ENCODE data around the gene C12orf56.
A peak's percentile ranks its signal among the peaks of the same experiment; 100 is the strongest.
"Not testable (repeated sequence)": the region's sequence is repeated elsewhere in the genome, so short reads cannot be mapped to it uniquely, and the experiment has no call there.

Gene C12orf56

DNA sequence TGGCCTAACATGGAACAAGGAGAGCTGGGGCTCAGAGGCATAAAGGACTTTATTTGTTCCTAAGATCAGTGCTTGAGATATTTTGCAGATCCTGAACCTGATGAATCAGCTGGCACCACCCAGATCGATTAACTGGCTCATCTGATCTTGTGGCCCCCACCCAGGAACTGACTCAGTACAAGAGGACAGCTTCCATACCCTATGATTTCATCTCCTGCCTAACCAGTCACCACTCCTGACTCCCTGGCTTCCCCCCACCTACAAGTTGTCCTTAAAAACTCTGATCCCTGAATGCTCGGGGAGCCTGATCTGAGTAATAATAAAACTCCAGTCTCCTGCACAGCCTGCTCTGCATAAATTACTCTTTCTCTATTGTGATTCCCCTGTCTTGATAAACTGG, 5.1 kb downstream of the C12orf56 start:
- DNase-seq, result peak; percentile 24 to 60 (median 41)

DNA sequence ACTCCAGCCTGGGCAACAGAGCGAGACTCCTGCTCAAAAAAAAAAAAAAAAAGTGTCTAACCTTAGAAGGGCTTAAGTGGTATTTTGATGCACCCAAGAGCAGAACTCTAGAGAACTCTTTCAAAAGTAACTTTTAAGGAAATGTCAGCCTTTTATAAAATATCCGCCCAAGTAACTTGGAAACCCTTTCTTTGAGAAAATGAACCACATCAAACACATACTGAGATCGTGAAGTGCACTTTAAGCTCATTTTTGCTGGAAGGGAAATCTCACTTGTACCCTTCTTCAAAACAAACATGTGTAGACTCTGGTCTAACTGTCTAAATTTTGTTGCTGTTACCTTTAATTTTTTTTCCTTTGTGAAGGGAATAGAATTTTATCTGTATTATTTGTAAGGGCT, 5.5 kb downstream of the C12orf56 start:
- DNase-seq, result no peak

DNA sequence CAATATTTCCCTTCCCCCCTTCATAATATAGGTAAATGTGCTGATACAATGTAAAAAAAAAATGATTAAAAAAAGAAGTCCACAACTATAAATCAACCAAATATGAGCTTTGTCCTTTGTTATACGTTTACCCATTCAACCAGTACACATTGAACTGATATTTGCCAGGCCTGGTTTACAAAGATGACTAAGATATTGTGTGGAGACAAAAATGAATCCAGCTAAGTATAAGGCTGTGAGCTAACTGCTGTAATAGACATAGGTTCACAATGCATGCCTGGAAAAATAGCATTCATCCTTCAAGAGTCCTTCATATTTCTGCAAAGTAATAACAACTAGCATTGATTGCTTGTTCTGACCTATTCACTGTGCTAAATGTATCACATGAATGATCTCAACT, 6.9 kb downstream of the C12orf56 start:
- no peak for DNase-seq

DNA sequence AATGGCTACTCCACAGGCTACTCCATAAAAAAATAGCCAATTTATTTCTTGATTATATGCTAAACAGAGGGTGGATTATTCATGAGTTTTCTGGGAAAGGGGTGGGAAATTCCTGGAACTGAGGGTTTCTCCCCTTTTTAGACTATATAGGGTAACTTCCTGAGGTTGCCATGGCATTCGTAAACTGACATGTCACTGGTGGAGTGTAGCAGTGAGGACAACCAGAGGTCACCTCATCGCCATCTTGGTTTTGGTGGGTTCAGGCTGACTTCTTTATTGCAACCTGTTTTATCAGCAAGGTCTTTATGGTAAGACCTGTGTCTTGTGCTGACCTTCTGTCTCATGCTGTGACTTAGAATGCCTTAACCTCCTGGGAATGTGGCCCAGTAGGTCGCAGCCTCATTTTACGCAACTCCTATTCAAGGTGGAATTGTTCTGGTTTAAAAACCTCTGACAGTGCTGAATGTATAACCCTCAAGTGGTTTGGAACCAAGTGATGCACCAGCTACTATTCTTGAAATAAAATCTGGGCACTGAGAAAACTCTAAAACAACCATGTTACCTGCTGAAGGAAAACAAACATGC, 27.7 kb downstream of the C12orf56 start:
- DNase-seq, result peak in 2 of 3 donors; percentile 7 to 24

DNA sequence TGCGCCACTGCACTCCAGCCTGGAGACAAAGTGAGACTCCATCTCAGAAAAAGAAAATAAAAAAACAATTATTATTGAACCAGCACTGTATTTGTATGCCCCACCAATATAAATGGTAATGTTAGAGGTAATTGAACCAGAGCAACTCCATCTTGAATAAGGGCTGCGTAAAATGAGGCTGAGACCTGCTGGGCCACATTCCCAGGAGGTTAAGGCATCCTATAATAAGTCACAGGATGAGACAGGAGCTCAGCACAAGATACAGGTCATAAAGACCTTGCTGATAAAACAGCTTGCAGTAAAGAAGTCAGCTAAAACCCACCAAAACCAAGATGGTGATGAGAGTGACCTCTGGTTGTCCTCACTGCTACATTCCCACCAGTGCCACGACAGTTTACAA, 29.4 kb downstream of the C12orf56 start:
- not testable (repeated sequence) for DNase-seq

DNA sequence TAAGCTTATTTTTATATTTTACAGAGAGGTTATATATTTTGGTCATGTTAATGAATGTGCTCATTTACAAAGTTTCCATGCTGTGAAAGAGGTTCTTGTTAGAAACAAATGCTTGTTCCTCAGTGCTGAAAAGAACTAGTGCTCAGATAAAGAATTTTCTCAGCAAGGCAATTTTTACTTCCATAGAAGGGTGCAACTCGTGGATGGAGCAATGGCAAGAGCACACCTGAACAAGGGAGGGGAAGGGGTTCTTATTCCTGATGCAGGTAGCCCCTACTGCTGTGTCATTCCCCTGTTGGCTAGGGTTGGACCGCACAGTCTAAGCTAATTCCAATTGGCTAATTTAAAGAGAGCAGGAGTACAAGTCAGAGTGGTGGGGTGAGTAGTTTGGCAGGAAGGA, 34.3 kb downstream of the C12orf56 start:
- not testable (repeated sequence) for DNase-seq

DNA sequence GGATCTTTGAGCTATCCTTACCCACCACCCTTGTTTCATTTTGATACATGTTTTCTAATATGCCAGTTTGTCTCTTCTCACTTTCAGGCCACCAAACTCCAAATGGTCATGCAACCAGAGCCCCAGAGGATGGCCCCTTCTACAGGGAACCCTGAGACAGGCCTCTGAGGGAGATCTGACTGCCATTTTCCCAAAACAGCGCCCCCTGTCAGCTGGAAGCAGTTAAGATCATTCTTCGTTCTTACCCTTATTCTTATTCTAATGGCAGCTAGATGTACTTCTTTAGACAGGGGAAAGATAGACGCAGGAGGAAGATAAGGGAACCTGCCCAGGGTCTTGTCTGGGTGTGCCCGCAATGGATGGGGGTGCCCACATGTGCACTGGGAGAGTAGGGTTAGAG, 38.4 kb downstream of the C12orf56 start:
- DNase-seq, result no peak

DNA sequence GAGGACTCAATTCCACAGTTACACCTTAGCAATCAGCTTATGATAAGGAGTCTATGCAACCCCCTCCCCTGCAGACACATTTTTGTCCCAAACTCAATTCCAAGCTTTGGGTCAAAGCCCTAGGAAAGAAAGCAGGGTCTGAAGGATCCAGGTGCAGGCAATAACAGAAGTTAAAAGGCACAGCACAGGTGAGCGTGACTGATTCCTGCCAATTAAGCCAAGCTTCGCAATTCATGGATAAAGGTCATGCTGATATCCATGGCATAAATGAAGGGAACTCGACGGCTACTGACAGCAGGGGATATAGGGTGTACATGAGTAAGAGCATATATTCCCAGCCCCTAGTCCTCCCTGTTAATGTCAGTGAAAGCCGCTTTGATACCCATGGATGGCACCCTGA, 39.3 kb downstream of the C12orf56 start:
- no peak for DNase-seq

DNA sequence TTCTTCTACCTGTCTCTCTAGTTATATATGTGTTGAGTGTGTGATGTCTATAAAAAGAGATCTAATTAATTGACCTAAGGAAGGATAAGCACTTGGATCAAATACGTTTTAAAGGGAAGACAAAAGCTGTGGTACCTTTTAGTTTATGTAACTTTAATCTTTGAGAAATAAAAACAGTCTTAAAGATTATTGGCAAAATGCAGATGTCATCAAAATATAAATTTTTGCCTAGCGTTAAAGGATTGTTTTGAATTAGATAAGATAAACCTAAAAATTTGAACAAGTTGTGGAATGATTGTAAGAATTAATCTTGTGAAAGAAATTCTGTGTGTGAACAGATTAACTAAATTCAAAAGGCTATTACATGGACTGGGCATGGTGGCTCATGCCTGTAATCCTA, 42.9 kb downstream of the C12orf56 start:
- no peak for DNase-seq

DNA sequence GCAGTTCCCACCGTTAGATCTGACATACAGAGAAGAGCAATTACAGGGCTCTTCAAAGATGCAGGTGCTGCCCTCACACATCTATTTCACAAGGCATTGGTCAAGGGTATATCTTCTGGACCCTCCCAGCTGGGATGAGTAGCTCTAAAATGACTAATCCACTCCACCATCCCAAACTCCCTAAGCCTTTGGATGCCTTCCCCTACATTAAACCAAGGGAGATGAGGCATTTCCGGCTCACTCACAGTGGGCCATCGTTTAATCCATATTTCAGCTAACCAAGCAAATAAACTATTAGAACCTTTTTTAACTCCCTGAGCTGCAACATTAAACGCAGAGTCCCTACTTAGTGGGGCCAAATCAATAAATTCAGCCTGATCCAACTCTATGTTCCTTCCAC, 45.9 kb downstream of the C12orf56 start:
- not testable (repeated sequence) for DNase-seq

DNA sequence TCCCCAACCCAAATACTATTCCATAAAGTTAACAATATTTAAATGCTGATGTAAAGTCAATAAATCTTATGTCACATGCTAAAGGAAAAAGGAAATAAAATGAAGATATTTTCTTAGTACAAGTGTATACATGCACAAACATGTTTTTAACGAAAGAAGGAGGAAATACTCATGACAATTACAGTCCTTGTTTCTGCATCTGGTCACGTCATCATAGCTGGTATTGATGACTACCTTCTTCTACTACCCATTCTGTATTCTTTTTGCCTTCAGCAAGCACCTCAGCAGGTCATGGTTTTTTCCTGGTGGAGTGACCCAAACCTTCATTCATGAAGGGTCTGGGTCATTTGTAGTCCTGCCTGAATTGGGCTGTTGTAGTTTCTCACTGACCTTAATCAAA, 50.0 kb downstream of the C12orf56 start:
- DNase-seq, result not testable (repeated sequence)

DNA sequence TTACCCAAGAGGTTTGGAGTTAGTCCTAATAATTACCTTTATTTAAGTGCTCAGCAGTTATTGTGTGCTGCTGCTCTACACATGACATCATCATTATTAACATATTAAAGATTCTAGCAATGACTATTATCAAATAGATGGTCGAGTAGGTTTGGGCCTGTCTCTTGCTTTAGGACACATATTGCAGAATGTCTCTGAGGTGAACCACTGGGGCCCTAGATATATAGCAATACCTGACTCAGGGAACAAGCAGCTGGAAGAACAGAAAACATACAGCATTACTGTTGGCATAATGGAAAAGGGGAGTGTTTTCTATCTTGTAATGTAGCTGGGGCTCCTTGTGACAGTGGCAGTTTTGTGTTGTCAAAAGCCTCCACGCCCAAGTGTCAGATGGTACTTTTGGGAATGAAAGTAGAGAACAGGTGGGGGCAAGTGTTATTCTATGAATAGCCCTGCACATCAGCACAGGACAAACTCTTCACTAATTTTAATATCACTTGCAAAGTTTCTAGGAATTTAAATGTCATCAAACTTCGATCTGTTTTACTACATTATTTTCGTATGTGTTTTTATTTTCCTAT, 54.6 kb downstream of the C12orf56 start:
- DNase-seq, result no peak

DNA sequence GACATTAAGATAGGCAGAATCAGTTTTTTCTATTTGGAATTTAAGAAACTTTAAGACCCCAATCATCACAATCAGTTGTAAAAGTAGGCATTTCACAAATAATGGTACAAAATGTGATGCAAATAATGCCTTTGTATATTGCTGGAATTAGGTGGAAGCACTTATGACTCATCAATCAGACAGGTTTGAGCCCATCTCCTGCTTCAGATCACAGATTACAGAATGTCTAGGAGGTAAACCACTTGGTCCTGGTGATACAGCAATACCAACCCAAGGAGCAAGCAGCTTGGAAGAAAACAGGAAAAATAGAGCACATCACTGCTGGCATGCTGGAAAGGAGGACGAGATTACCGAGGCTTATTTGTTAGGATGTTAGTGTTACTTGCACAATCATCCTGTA, 57.6 kb downstream of the C12orf56 start:
- DNase-seq, result no peak

DNA sequence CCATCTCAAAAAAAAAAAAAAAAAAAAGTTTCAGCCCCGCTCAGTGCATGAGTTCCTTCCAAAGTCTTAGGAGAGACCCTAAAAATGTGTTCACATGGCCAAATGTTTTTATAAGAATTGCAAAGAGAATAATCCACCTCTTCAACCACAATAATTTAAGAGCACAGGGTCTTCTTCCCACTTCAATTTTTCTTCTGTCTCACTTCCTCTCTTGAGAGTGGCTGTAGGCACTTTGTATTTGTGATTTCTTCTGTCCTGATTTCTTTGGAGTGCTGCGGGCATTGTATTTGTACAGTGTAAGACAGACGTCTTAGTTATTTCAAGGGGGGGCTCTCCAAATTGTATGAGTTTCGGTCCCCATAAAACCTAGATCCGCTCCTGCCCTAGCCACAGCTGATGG, 58.3 kb downstream of the C12orf56 start:
- no peak for DNase-seq

DNA sequence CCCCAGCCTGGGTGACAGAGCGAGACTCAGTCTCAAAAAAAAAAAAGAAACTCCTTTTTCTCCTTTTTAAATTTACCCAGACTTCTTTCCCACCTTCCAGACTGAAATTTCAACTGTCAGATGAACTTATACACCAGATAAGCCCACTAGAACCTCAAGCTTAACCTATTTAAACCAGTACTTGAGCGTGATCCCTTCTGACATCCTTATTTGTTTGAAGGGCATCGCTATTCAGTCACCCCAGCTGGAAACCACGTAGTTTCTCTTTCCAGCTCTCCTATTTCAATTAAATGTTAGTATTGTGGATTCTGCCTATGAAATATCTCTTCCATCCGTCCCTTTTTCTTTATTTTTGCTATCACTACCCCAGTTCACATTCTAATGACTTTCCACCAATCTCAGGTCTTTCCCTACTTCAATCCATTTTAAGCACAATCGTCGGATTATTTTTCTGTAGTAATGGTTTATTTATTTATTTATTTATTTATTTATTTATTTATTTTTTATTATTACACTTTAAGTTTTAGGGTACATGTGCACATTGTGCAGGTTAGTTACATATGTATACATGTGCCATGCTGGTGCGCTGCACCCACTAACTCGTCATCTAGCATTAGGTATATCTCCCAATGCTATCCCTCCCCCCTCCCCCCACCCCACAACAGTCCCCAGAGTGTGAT, 61.4 kb downstream of the C12orf56 start:
- not testable (repeated sequence) for DNase-seq

DNA sequence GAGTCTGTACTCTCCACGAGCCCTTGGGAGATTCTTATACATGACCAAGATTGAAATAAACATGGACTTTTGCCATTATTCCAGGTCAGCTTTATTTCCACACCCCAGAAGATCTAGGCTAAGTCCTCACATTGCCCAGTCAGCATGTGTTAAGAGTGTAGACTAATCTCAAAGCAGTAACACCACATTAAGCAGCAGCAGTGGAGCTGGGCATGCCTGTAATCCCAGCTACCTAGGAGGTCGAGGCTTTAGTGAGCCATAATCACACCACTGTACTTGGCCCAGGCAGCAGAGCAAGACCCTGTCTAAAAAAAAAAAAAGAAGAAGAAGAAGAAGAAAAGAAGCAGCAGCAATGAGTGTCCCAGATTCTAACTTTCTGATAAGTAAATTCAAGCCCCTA, 65.5 kb downstream of the C12orf56 start:
- no peak for DNase-seq

DNA sequence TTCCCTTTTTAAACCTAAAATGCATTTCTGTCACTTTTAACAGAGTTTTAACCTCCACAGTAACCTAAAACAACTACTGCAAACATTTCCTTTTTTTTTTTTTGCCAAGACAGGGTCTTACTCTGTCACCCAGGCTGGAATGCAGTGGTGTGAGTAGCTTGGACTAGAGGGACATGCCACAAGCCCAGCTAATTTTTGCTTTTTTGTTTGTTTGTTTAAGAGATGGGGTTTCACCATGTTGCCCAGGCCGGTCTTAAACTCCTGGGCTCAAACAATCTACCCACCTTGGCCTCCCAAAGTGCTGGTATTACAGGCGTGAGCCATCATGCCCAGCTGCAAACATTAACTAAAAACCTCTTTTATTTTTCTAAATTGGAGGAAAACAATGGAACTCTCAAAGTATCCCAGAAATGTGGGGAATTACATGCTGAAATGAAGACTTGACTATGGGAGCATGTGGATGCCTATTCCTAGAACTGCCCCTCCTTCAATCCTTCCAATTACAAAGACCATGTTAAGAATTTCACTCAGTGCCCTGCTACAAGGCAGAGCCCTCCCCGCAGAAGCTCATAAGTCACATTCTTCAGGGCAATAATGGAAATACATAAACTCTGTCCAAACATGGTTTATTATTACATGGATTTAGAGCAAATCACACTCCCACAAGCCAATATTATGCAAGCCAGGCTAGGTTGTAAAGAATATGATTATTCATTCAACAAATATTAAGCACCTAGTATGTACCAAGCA, 66.9 kb downstream of the C12orf56 start:
- no peak for DNase-seq

DNA sequence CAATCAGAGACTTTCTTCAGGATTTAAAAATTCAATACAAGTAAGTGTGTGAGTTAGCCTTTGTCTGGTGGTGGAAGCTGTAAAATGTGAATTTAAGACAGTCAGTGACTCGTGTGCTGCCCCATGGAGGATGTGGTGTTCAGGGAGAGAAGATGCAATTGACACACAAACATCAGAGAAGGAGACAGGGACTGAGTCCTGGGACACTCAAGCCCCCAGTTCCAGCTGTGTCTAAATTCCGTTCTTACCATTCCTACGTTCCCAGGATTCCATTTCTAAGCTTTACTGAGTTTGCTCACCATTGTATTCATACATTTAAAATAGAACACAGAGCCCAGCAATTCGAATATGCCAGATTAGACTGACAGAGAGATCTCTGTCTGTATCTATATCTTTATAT, 67.6 kb downstream of the C12orf56 start:
- DNase-seq, result no peak

DNA sequence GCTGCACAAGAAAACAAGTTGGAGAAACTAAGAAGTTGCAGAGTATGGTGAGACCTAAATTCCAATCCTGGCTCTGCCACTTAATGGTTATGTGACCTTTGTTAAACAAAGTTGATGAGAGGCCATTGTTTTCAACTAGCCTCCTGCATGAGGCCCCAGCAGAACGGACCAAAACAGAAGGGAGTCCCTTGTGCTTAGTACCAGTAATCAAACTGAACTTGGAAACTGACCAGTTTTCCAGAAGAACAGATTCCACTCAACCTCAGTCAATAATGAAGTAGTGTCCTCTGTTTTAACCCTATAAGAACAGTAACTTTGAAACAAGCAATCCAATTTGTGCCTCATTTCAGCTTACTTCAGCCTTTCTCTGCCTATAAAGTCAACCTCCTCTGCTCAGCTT, 69.9 kb downstream of the C12orf56 start:
- no peak for DNase-seq

DNA sequence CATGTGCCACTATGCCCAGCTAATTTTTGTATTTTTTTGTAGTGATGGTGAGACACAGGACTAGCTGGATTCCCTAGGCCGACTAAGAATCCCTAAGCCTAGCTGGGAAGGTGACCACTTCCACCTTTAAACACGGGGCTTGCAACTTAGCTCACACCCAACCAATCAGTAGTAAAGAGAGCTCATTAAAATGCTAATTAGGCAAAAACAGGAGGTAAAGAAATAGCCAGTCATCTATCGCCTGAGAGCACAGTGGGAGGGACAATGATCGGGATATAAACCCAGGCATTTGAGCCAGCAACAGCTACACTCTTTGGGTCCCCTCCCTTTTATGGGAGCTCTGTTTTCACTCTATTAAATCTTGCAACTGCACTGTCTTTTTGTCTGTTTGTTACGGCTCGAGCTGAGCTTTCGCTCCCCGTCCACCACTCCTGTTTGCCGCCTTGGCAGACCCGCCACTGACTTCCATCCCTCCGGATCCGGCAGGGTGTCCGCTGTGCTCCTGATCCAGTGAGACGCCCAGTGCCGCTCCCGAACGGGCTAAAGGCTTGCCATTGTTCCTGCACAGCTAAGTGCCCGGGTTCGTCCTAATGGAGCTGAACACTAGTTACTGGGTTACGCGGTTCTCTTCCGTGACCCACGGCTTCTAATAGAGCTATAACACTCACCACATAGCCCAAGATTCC, 70.9 kb downstream of the C12orf56 start:
- not testable (repeated sequence) for DNase-seq

DNA sequence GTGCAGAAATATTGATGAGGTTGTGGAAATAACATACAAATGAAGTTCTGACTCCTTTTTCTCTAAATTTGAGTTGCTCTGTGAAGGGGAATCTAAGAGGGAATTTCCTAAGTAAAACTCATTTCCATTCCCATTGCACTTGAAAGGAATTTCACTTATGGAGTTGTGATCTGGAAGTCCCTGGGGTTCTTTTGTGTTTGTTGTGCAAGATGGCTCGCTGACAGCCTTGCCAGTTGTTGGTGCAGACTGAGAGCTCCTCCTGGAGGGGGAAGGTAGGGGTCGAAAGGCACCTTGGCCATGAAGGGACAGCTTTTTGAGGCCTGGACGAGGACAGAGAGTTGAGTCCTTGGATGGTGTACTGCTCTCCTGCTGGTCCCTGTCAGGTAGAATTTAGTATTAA, 72.0 kb downstream of the C12orf56 start:
- DNase-seq, result peak; percentile 46 to 66 (median 46)

DNA sequence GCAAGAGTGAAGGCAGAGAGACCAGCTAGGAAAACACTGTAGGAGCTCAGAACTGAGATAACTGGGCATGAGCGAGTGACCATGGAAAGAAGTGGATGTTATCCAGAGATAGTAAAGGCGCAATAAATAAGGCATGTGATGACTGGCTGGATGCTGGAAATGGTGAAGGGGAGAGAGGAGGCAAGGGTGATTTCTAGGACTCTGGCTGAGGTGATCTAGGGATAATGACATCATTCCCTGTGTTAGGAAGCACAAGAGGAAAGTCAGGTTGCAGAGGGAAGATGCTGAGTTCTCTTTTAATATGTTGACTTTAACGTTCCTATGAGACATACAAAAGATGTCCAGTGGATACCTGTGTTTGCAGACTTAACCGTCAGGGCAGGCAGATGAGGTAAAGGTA, 78.7 kb downstream of the C12orf56 start:
- DNase-seq, result no peak

DNA sequence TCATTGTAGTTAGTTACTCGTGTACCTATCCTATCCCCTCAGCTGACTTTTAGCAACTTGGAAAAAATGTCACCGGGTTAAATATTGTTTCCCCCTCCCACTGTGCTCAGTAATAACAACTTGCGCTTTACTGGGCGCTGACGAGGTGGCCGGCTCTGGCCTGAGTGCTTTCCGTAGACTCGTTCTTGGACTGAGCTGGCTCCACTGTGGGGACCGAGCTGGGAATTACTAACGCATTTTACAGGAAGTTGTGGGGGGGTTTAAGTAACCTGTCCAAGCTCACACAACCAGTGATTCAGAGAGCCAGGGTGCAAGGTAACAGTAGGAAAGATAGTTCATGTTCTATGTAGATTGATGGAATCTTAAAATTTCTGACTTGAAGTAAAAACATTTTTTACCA, 86.0 kb downstream of the C12orf56 start:
- DNase-seq, result no peak
